Keratinocyte (primary cell): ENCODE data around the gene CARMIL1.

Experiments used
- CTCF ChIP-seq, 3 experiments: IDR thresholded peaks in 1 of 3; conservative IDR thresholded peaks in 1 of 3; optimal IDR thresholded peaks in 1 of 3; 2 replicates in 2 of 3; 3 replicates in 1 of 3; pipeline versions ENCODE3 to v1.5.1; 2011; ENCODE audit warnings: low read length in 3 of 3, mild to moderate bottlenecking in 3 of 3, moderate library complexity in 2 of 3, control low read depth in 1 of 3, inconsistent platforms in 1 of 3; ENCODE audit not compliant: insufficient read depth in 2 of 3; ENCODE audit errors: extremely low read depth in 1 of 3
- EZH2 ChIP-seq: IDR thresholded peaks from one replicate; pipeline ENCODE4 v1.6.1; 2012; ENCODE audit warnings: inconsistent platforms, mild to moderate bottlenecking, low read length, moderate library complexity

GRCh38 chr6:25586927-25587326 lies 307.8 kb downstream of the CARMIL1 start:
- TF ChIP-seq EZH2 (no peak), CTCF (optimal IDR thresholded peaks at IDR 0.05 in 1 of 3, IDR thresholded peaks at IDR 0.05 in 1 of 3, conservative IDR thresholded peaks at IDR 0.05 in 1 of 3; ENCODE audit: extremely low read depth in 1 of 3, insufficient read depth in 2 of 3, low read length in 3 of 3) (no peak)
